ENCODE measurements around the gene SPOCK1.

Gene SPOCK1

DNA sequence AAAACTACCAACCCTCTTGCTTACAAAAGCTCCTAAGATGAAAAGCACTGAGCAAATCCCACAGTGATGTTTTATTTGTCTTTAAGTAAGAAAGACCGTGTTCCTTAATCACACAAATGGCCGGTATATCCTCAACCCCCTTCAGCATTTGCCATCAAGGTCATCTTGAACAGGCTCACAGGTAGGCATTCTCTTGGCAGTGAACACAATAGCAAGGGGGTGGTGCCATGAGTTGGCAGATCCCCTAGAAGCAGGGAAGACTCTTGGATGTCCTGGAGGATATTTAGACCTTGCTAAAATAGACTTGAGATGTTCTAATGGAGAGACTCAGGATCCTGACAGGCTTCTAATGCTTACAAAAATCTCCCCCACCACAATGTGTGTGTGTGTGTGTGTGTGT lies 323.0 kb downstream of the SPOCK1 start:
- H3K4me3 ChIP-seq (ENCODE audit: low read length) = no peak overlapping the region
- no peak for TF ChIP-seq CTCF (conservative IDR thresholded peaks at IDR 0.05; ENCODE audit: low read depth, low read length)
- no peak for DNase-seq (ENCODE audit: low read depth)

DNA sequence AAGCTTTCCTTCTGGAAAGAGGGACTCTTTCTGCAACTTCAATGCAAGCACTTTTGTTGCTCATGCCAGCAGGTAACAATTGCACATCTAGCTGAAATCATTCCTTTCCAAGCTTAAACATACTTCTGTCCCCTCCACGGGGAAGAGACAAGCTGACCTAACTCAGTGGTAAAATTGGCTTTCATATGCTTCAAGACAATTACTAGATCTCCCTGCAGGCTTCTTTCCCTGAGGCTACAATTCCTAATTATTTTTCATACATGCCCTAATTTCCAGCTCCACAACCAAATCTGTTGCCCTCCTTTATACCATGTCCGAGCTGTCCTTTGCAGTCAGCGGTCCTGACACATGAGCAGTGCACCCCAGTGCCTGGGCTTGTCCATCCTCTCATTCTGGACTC lies 324.9 kb downstream of the SPOCK1 start:
- no peak for DNase-seq (ENCODE audit: low read depth)
- no peak for TF ChIP-seq CTCF (conservative IDR thresholded peaks at IDR 0.05; ENCODE audit: low read depth, low read length)
- no peak overlapping the region for H3K4me3 ChIP-seq (ENCODE audit: low read length)

- no peak for DNase-seq (ENCODE audit: low read depth)
- no peak for TF ChIP-seq CTCF (conservative IDR thresholded peaks at IDR 0.05; ENCODE audit: low read depth, low read length)
- H3K4me3 ChIP-seq (ENCODE audit: low read length) = no peak overlapping the region
These were observed 326.9 kb downstream of the SPOCK1 start for GRCh38 chr5:137172258-137172657.

DNA sequence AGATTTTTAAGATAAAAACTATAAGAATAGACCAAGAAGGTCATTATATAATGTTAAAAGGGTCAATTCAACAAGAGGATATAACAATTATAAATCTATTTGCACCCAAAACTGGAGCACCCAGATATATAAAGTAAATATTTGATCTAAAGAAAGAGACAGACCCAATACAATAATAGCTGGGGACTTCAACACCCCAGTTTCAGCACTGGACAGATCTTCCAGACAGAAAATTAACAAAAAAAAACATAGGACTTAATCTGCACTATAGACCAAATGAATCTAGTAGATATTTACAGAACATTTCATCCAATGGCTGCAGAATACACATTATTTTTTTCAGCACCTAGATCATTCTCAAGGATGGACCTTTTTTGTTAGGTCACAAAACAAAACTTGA lies 331.9 kb downstream of the SPOCK1 start:
- no peak overlapping the region for H3K4me3 ChIP-seq (ENCODE audit: low read length)
- DNase-seq (ENCODE audit: low read depth) = no peak
- no peak for TF ChIP-seq CTCF (conservative IDR thresholded peaks at IDR 0.05; ENCODE audit: low read depth, low read length)

- no peak for DNase-seq (ENCODE audit: low read depth)
- H3K4me3 ChIP-seq (ENCODE audit: low read length) = no peak overlapping the region
- TF ChIP-seq CTCF (conservative IDR thresholded peaks at IDR 0.05; ENCODE audit: low read depth, low read length) = no peak
These were observed 334.2 kb downstream of the SPOCK1 start for GRCh38 chr5:137164961-137165360.

GRCh38 chr5:137164536-137164935 lies 334.6 kb downstream of the SPOCK1 start:
- TF ChIP-seq CTCF (conservative IDR thresholded peaks at IDR 0.05; ENCODE audit: low read depth, low read length) = no peak
- H3K4me3 ChIP-seq (ENCODE audit: low read length) = no peak overlapping the region
- DNase-seq (ENCODE audit: low read depth) = no peak

- DNase-seq (ENCODE audit: low read depth) = no peak
- no peak overlapping the region for H3K4me3 ChIP-seq (ENCODE audit: low read length)
- TF ChIP-seq CTCF (conservative IDR thresholded peaks at IDR 0.05; ENCODE audit: low read depth, low read length) = no peak
These were observed 340.4 kb downstream of the SPOCK1 start for GRCh38 chr5:137158691-137159090.
